HepG2 (cell line): ENCODE results near the gene PHKA1. TPM values are rescaled to one million over a fixed set of nuclear protein-coding genes. Genes with fewer than 3 reads are reported as not detected.

Source experiments
- ATAC-seq: fragments of 200-7000 bp; cut with Tn5 transposase; 3 replicates; pipeline ENCODE4 v1.9.1; 2020; ENCODE audit warnings: mild to moderate bottlenecking, moderate library complexity
- BruUV-seq: library from RNA; stranded (reverse); fragments of 400-500 nt; replicated peaks from 2 replicates; lab custom pipeline; 2021; lab: Mats Ljungman, UMichigan
- CTCF ChIA-PET: fragments of 300-600 bp; formaldehyde crosslinking; extraction: SDS; loops from one replicate; lab custom pipeline; 2021; ENCODE audit warnings: low total read pairs, inconsistent platforms, low intra/inter-chr PET ratio; lab: Yijun Ruan, JAX
- POLR2A ChIA-PET: fragments of 350-600 bp; sonication (Branson Sonifier 250); formaldehyde crosslinking; loops from one replicate; lab custom pipeline; 2020; ENCODE audit warnings: antibody characterized with exemption, inconsistent platforms; lab: Yijun Ruan, JAX
- DNase-seq: peaks from one replicate; pipeline ENCODE4 v3.0.0-alpha.2; 2015; ENCODE audit warnings: low spot score
- FAIRE-seq: peaks from 3 replicates; lab custom pipeline; 2011; peaks lifted over from hg19 to GRCh38; lab: Jason Lieb, UNC
- H2AFZ ChIP-seq: one replicate; pipeline ENCODE4 v1.6.1; 2011; ENCODE audit warnings: low read length, inconsistent platforms
- H3K27ac ChIP-seq: fragments of 300-600 bp; 3 replicates; pipeline ENCODE4 v1.8.0; 2011; ENCODE audit warnings: mixed run types, mild to moderate bottlenecking, mixed read lengths, low read length, inconsistent platforms; ENCODE audit not compliant: insufficient read depth; ENCODE audit errors: extremely low read length
- H3K27me3 ChIP-seq, 2 experiments: fragments of 200-600 bp in 1 of 2; 2 replicates in 1 of 2; 3 replicates in 1 of 2; pipeline versions ENCODE4 v1.6.0 to v1.8.0; 2011; ENCODE audit warnings: low read length in 2 of 2, mild to moderate bottlenecking in 2 of 2, moderate library complexity in 2 of 2, inconsistent platforms in 1 of 2; ENCODE audit not compliant: insufficient read depth in 2 of 2, control insufficient read depth in 1 of 2
- H3K36me3 ChIP-seq, 2 experiments: fragments of 200-600 bp in 1 of 2; replicated peaks in 1 of 2; 2 replicates in 1 of 2; 3 replicates in 1 of 2; pipeline versions ENCODE4 v1.5.1 to v1.8.0; 2011; ENCODE audit warnings: low read length in 2 of 2, inconsistent platforms in 1 of 2; ENCODE audit not compliant: insufficient read depth in 2 of 2, control insufficient read depth in 1 of 2
- H3K4me1 ChIP-seq: 2 replicates; pipeline ENCODE4 v1.5.1; 2012; ENCODE audit warnings: low read length, inconsistent platforms; ENCODE audit not compliant: insufficient read depth
- H3K4me2 ChIP-seq: 2 replicates; pipeline ENCODE4 v1.6.0; 2011; ENCODE audit warnings: low read depth, low read length, inconsistent platforms
- H3K4me3 ChIP-seq, 3 experiments: fragments of 200-600 bp in 1 of 3; sonication (generic), shearing (Covaris generic) in 1 of 3; replicated peaks in 1 of 3; 2 replicates each; pipeline ENCODE4 v1.5.1; 2011 to 2016; ENCODE audit warnings: low read length in 3 of 3, inconsistent platforms in 2 of 3, low read depth in 2 of 3, mild to moderate bottlenecking in 2 of 3, control low read depth in 1 of 3, mixed read lengths in 1 of 3; ENCODE audit not compliant: insufficient read depth in 1 of 3
- H3K79me2 ChIP-seq: one replicate; pipeline ENCODE4 v1.6.1; 2011; ENCODE audit warnings: low read length, inconsistent platforms; ENCODE audit not compliant: insufficient read depth
- H3K9ac ChIP-seq: 2 replicates; pipeline ENCODE4 v1.6.0; 2011; ENCODE audit warnings: mild to moderate bottlenecking, low read depth, low read length, inconsistent platforms; ENCODE audit not compliant: insufficient read depth
- H3K9me3 ChIP-seq: 2 replicates; pipeline ENCODE4 v1.5.1; 2012; ENCODE audit warnings: mild to moderate bottlenecking, low read length
- H4K20me1 ChIP-seq: 2 replicates; pipeline ENCODE4 v1.6.0; 2011; ENCODE audit warnings: inconsistent platforms, mild to moderate bottlenecking, low read length, moderate library complexity; ENCODE audit not compliant: insufficient read depth
- ARHGAP35 ChIP-seq: sonication (generic); formaldehyde crosslinking; IDR thresholded peaks from 2 replicates; pipeline ENCODE4 v1.9.0; 2022; ENCODE audit warnings: mild to moderate bottlenecking, inconsistent platforms, moderate library complexity, missing genetic modification reagents, borderline replicate concordance
- CHCHD3 ChIP-seq: sonication (generic); formaldehyde crosslinking; IDR thresholded peaks from 2 replicates; pipeline ENCODE4 v1.8.0; 2022; ENCODE audit warnings: mild to moderate bottlenecking, missing genetic modification reagents, moderate library complexity
- EHMT2 ChIP-seq: fragments of 200-600 bp; sonication (generic); IDR thresholded peaks from 2 replicates; pipeline ENCODE4 v1.7.0; 2017; ENCODE audit warnings: antibody characterized with exemption, low read depth, low read length, borderline replicate concordance
- ELF1 ChIP-seq: sonication (generic); formaldehyde crosslinking; IDR thresholded peaks from 2 replicates; pipeline ENCODE4 v1.4.0; 2020; ENCODE audit warnings: missing genetic modification reagents
- JUND ChIP-seq: sonication (generic); formaldehyde crosslinking; IDR thresholded peaks from 2 replicates; pipeline ENCODE4 v1.8.0; 2022; ENCODE audit warnings: mild to moderate bottlenecking, missing genetic modification reagents
- NFRKB ChIP-seq: fragments of 450-650 bp; IDR thresholded peaks from 2 replicates; pipeline ENCODE4 v1.6.1; 2017
- RARA ChIP-seq: IDR thresholded peaks from 2 replicates; pipeline ENCODE4 v1.6.1; 2016; ENCODE audit warnings: missing genetic modification reagents, missing compliant biosample characterization
- SNAPC4 ChIP-seq: sonication (generic); formaldehyde crosslinking; IDR thresholded peaks from 2 replicates; pipeline ENCODE4 v1.4.0; 2020; ENCODE audit warnings: mild to moderate bottlenecking, missing genetic modification reagents
- ZNF367 ChIP-seq: sonication (generic); formaldehyde crosslinking; IDR thresholded peaks from 2 replicates; pipeline ENCODE4 v1.4.0; 2020; ENCODE audit warnings: missing genetic modification reagents, borderline replicate concordance
- ZNF501 ChIP-seq: sonication (generic); formaldehyde crosslinking; IDR thresholded peaks from 2 replicates; pipeline ENCODE4 v1.5.1; 2020; ENCODE audit warnings: mild to moderate bottlenecking, moderate library complexity, missing genetic modification reagents
- ZNF572 ChIP-seq: sonication (generic); formaldehyde crosslinking; IDR thresholded peaks from 2 replicates; pipeline ENCODE4 v1.5.1; 2020; ENCODE audit warnings: mild to moderate bottlenecking, missing genetic modification reagents
- ZNF616 ChIP-seq: sonication (generic); formaldehyde crosslinking; IDR thresholded peaks from 2 replicates; pipeline ENCODE4 v1.5.0; 2020; ENCODE audit warnings: low read depth, mild to moderate bottlenecking, missing genetic modification reagents
- ZNF652 ChIP-seq: IDR thresholded peaks from 2 replicates; pipeline ENCODE4 v1.6.1; 2016; ENCODE audit warnings: low read depth, borderline replicate concordance
- ZUFSP ChIP-seq: sonication (generic); formaldehyde crosslinking; IDR thresholded peaks from 2 replicates; pipeline ENCODE4 v1.9.0; 2021; ENCODE audit warnings: missing genetic modification reagents, mild to moderate bottlenecking, borderline replicate concordance
- WGBS: methylation state at CpG from one replicate; pipeline ENCODE4 v1.1.6; 2017; ENCODE audit warnings: low lambda C conversion rate; 5-methylcytosine and 5-hydroxymethylcytosine counted together
- in situ Hi-C: cut with HindIII; loops from 2 replicates; pipeline ENCODE4 v1.10.0; 2017; ENCODE audit warnings: low pct_unique_long_range_greater_than_20kb; ENCODE audit not compliant: extremely low pct_ligation_motif_present
- intact Hi-C: fragments of 100-400 bp; cut with micrococcal nuclease; formaldehyde crosslinking; loops from one replicate; pipeline ENCODE4 v1.10.0; 2022; ENCODE audit not compliant: unreplicated experiment
- polyA plus RNA-seq, 8 experiments: library from polyadenylated mRNA; depleted of rRNA in 3 of 8; stranded (reverse) in 7 of 8; unstranded in 1 of 8; fragments of >200 nt; fragmentation: Illumina TruSeq in 4 of 8; extraction: Trizol in 4 of 8; gene quantifications; 2 replicates each; pipeline versions ENCODE4 v1.2.1 to v1.2.3, GENCODE V29; 2011 to 2016; ENCODE audit warnings: low read depth in 4 of 8, missing spikeins in 1 of 8, mixed read lengths in 1 of 8; ENCODE audit not compliant: insufficient read depth in 1 of 8
- total RNA-seq, 5 experiments: library from RNA; depleted of rRNA; stranded (reverse); fragments of >200 nt; fragmentation: Illumina TruSeq; extraction: Trizol; gene quantifications; 2 replicates each; pipeline ENCODE4 v1.2.3, GENCODE V29; 2016; ENCODE audit warnings: low read depth in 1 of 5

PHKA1 gene
- total and polyA plus RNA-seq, 2 of the 13 experiments (the other 11 are each of a cell fraction or from before 2014, with no cell fraction given) = 5.4 to 6.6 TPM

- no TSS peak for BruUV-seq
- in situ Hi-C loops = no loop called here
- Histone ChIP-seq H3K79me2 (no peaks in the 10 kb centered on the region), H3K36me3 (no peaks in the 10 kb centered on the region)
- no peak for ATAC-seq
- TF ChIP-seq ZNF652 (CRISPR knock-in tag) (no peak), EHMT2 (no peak), ZUFSP (no peak), ARHGAP35 (CRISPR knock-in tag) (no peak), ZNF501 (no peak), ELF1 (CRISPR knock-in tag) (no peak), JUND (CRISPR knock-in tag) (no peak), RARA (CRISPR knock-in tag) (no peak), ZNF367 (CRISPR knock-in tag) (no peak), ZNF572 (CRISPR knock-in tag) (no peak), SNAPC4 (CRISPR knock-in tag) (no peak), NFRKB (no peak), CHCHD3 (CRISPR knock-in tag) (no peak), ZNF616 (no peak)
- TF ChIP-seq, all 625 proteins: peak for 0
- intact Hi-C loops = no loop called here
- no peak overlapping the region for H3K9ac ChIP-seq
- CTCF ChIA-PET = no interaction called here
- no peaks in the 10 kb centered on the region for H3K4me1 ChIP-seq
- no peak overlapping the region for H3K27ac ChIP-seq
- H3K4me3 ChIP-seq = no peak overlapping the region
- WGBS = 100% methylated on average over 1 of the region's 1 CpG
- H2AFZ ChIP-seq = no peak overlapping the region
- DNase-seq (no peak), FAIRE-seq (no peak)
- no peaks in the 10 kb centered on the region for H3K9me3 ChIP-seq
- H3K27me3 ChIP-seq = no peaks in the 10 kb centered on the region
- no peaks in the 10 kb centered on the region for H4K20me1 ChIP-seq
- H3K4me2 ChIP-seq = no peak overlapping the region
- POLR2A ChIA-PET = no interaction called here
Observed at GRCh38 chrX:72683631-72684030, 30.5 kb downstream of the PHKA1 start.
